HL-60/S4 treated with phorbol 12-myristate 13-acetate at 8.2 ng/mL for 4 days and 3 days (cell line): Measurements from ENCODE around the gene FRMD3.

Experiments
- in situ Hi-C: fragments of 300-500 bp; cut with MboI; formaldehyde crosslinking; loops from 2 replicates; pipeline ENCODE4 v1.15.0; 2022; ENCODE audit warnings: low sequenced_read_pairs

Gene FRMD3

DNA sequence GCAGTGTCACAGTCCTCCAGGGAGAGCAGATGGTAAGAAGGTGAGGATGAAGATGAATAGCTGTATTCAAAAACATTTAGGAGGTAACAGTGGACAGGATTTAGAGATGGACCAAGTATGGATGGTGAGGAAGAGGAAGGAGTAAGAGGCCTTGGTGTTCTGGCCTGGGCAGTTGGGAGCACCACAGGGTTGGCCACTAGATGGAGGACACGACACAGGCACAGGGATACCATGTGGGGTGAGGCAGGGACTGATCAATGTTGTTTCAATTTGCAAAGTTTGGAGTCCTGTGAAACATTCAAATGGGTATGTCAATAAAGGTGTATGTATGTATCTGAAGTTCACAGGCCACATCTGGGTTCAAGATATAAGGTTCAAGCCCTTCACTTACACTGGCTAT lies 334.2 kb downstream of the FRMD3 start:
- in situ Hi-C loops: no loop called here

DNA sequence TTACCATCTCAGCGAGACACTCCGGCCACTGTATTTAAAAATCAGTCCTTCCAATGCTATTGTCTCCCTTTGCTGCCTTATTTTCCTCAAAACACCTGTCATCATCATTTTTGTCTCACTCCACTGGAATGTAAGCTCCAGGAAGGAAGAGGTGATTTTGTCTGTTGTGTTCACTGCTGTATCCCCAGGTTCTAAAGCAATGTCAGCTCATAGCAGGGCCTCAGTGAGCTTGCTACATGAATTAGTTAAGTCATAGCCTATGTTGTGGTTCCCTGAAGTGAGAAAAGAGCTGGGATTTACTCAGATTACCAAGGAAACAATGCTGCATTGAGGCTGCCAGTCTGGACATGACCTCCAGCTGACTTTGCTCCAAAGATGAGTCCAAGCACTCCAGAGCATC lies 337.7 kb downstream of the FRMD3 start:
- in situ Hi-C loops: no loop called here

DNA sequence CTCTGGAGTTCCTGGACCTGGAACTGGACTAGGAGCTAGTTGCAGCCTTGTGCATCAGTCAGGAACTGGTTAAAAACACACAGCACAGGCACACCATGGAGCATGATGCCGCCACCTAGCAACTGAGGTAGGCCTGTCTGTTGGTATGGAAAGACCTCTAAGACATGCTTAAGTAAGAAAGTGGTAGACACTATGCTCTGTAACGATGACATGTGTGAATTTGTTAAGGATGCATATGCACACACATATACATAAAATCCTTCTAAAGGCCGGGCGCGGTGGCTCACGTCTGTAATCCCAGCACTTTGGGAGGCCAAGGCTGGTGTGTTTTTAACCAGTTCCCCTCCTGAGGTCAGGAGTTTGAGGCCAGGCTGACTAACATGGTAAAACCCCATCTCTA lies 338.4 kb downstream of the FRMD3 start:
- in situ Hi-C loops: no loop called here

DNA sequence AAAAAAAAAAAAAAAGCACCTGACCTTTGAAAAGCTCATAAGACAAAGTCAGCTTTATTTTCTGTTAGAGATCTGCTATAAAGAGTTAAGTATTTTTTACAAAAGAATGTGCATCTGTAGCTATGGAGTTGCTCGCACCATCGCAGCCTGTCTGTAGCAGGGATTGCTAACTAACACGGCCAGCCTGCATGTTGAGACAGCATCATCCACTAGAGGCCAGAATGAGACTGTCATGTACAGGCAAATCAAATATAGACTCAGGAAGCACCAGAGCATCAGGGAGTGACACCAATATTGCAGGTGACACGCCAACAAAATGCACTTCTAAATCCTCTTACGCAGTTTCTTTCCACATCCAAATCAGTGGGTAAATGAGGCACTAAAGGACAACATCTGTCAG lies 339.0 kb downstream of the FRMD3 start:
- in situ Hi-C loops: no loop called here

DNA sequence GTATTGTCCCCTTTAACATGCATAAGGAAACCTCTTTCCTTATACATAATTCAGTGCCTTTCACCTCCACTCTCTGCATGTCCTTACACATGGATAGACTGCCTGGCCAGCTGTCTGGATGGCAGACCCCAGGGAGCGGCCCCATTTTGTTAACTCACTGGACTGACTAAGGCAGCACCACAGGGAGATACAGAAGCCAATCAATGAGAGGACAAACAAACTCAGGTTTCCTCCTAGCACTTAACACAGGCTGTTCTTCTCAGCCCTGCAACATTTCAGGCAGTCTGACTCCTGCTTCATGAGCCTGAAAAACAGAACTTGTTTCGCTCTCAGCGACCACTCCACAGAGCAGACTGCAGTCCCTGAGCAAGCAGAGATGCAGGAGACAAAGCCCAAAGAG lies 339.8 kb downstream of the FRMD3 start:
- in situ Hi-C loops: no loop called here

DNA sequence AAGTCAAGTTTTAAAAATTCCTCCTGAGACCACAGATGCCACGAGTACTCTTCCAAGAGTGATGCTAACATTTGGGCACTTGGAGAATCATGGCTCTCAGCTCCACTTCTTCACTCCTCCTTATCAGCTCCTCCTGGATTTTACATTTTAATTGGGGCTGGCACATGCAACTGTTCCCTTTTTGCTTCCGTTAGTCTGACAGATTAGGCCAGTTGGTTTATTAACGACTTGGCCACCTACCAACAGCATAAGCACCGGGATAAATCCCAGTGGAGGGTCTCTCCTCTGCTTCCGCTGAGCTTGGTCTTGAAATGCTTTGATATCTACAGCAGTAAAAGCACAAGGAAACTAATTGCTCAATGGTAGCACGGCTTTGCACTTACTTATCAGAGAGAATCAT lies 340.6 kb downstream of the FRMD3 start:
- in situ Hi-C loops: no loop called here

DNA sequence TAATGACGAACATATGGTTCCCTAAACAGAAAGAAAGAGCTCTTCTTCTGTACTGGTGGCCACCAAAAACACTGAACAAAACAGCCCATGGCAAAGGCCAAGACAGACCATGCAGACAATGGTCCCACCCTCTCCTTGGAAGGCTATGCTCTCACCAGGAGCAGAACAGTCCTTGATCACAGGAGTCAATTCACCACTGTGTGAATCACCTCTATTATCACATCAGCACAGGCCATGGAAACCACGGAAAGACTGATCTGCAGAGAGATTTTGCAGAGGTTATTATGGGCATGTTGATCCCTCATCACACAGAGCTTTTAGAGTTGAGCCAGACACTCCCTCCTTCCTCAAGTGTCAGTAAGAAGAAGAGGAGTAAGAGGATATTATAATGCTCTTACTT lies 341.3 kb downstream of the FRMD3 start:
- in situ Hi-C loops: no loop called here
